Activated naive CD8-positive, alpha-beta T cell treated with anti-CD3 and anti-CD28 coated beads for 36 hours (primary cell): ENCODE data around the gene CST2. TPM values are rescaled to one million over a fixed set of nuclear protein-coding genes. Genes with fewer than 3 reads are reported as not detected.
"Not testable (repeated sequence)": the region's sequence is repeated elsewhere in the genome, so short reads cannot be mapped to it uniquely, and the experiment has no call there.

Experiments used
- DNase-seq: peaks from one replicate; pipeline ENCODE4 v3.0.0; 2021
- H3K27ac Mint-ChIP-seq: one replicate; pipeline ENCODE4 v1.8.0; 2022; ENCODE audit warnings: mild to moderate bottlenecking, moderate library complexity, mixed read lengths
- H3K27me3 Mint-ChIP-seq: one replicate; pipeline ENCODE4 v1.8.0; 2022; ENCODE audit warnings: mild to moderate bottlenecking, mixed read lengths
- H3K36me3 Mint-ChIP-seq: one replicate; pipeline ENCODE4 v1.8.0; 2021; ENCODE audit warnings: mild to moderate bottlenecking, mixed read lengths
- H3K4me1 Mint-ChIP-seq: one replicate; pipeline ENCODE4 v1.8.0; 2021; ENCODE audit warnings: mixed read lengths
- H3K4me3 Mint-ChIP-seq: one replicate; pipeline ENCODE4 v1.8.0; 2022; ENCODE audit warnings: mild to moderate bottlenecking, moderate library complexity, mixed read lengths
- H3K9me3 Mint-ChIP-seq: one replicate; pipeline ENCODE4 v1.8.0; 2022; ENCODE audit warnings: mixed read lengths
- total RNA-seq, 2 experiments: library from RNA; stranded (reverse); gene quantifications; one replicate each; pipeline ENCODE4 v1.2.3, GENCODE V29; 2021

CST2 gene
- total RNA-seq, 2 experiments from 2014 or later = not detected

- H3K4me1 Mint-ChIP-seq = no peaks in the 10 kb centered on the region
- H3K9me3 Mint-ChIP-seq = no peaks in the 10 kb centered on the region
Measured at GRCh38 chr20:23832775-23833513, 6.4 kb upstream of the CST2 start.

GRCh38 chr20:23831961-23832360 lies 5.4 kb upstream of the CST2 start:
- H3K36me3 Mint-ChIP-seq, H3K4me3 Mint-ChIP-seq, DNase-seq, H3K9me3 Mint-ChIP-seq, H3K27ac Mint-ChIP-seq, H3K27me3 Mint-ChIP-seq, H3K4me1 Mint-ChIP-seq: not testable (repeated sequence)

More at GRCh38 chr20:23832775-23833513, 6.4 kb upstream of the CST2 start:
- H3K4me3 Mint-ChIP-seq = no peak overlapping the region
- H3K27ac Mint-ChIP-seq = no peak overlapping the region
- DNase-seq = no peak
- H3K36me3 Mint-ChIP-seq = no peaks in the 10 kb centered on the region
- no peaks in the 10 kb centered on the region for H3K27me3 Mint-ChIP-seq

DNA sequence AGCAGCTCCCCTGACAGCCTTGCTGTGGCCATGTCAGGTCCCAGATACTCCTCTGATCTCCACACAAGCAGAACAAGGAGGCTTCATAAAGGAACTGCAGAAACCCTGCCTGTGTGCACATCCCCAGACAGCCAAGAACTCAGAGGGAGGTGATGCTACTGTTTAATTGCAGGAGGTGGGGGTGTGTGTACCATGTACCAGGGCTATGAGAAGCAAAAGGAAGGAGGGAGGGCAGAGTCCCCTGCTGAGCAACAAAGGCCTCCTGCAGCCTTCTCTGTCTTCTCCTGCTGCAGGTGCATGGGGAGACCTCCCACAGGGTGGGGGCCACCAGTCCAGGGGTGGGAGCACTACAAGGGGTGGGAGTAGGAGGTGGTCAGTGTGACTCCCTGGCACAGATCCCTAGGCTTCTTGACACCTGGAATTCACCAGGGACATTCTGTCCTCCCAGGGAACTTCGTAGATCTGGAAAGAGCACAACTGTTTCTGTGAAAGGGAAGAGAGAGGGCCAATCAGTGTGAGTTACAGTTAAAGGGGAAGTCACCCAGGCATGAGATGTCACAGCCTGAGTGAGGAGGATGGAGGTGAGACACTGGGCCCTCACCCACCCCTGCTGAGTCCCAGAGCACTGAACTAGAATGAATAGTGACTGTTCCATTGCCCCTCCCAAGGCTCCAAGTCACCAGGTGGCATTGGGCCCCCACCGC lies 2.8 kb downstream of the CST2 start:
- no peaks in the 10 kb centered on the region for H3K27me3 Mint-ChIP-seq
- H3K9me3 Mint-ChIP-seq = no peaks in the 10 kb centered on the region
- no peaks in the 10 kb centered on the region for H3K4me1 Mint-ChIP-seq
- no peak for DNase-seq
- H3K27ac Mint-ChIP-seq = no peak overlapping the region
- H3K36me3 Mint-ChIP-seq = no peaks in the 10 kb centered on the region
- no peak overlapping the region for H3K4me3 Mint-ChIP-seq

- H3K27me3 Mint-ChIP-seq = no peaks in the 10 kb centered on the region
- no peak overlapping the region for H3K4me3 Mint-ChIP-seq
- H3K27ac Mint-ChIP-seq = no peak overlapping the region
- no peak for DNase-seq
- no peaks in the 10 kb centered on the region for H3K9me3 Mint-ChIP-seq
- H3K36me3 Mint-ChIP-seq = no peaks in the 10 kb centered on the region
- no peaks in the 10 kb centered on the region for H3K4me1 Mint-ChIP-seq
Measured at GRCh38 chr20:23823111-23823510, 3.4 kb downstream of the CST2 start.

DNA sequence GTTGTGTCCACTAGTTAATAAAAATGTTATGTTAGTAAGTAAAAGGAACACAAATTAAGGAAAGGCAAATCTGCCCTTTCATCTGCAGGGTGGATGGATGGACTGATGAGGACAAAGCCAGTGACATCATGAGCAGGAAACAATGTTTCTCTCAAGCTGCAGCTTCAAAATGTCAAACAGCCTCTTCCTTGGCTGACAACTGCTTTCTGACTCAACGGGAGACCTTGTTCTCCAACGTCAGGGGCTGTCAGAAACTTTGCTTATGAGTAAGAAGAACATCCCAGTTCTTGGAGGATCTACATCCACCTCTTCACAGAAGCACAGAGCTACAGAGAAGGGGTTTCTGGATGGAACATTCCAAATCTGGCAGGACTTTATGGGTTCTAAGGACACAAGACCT lies 6.0 kb downstream of the CST2 start:
- Mint-ChIP-seq H3K4me3 (no peak overlapping the region), H3K27me3 (no peaks in the 10 kb centered on the region), H3K36me3 (no peaks in the 10 kb centered on the region), H3K4me1 (no peaks in the 10 kb centered on the region), H3K27ac (no peak overlapping the region), H3K9me3 (no peaks in the 10 kb centered on the region)
- DNase-seq = no peak

DNA sequence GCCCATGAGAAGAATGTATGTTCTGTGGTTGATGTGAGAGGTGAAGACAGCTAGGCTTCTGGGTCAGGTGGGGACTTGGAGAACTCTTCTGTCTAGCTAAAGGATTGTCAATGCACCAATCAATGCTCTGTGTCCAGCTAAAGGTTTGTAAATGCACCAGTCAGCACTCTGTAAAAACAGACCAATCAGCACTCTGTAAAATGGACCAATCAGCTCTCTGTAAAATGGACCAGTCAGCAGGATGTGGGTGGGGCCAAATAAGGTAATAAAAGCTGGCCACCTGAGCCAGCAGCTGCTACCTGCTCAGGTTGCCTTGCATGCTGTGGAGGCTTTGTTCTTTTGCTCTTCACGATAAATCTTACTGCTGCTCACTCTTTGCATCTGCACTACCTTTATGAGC lies 15.0 kb downstream of the CST2 start:
- H3K4me1 Mint-ChIP-seq, H3K27ac Mint-ChIP-seq, H3K4me3 Mint-ChIP-seq, H3K9me3 Mint-ChIP-seq, DNase-seq, H3K36me3 Mint-ChIP-seq: not testable (repeated sequence)
- H3K27me3 Mint-ChIP-seq = peaks cover 17% of the 10 kb centered on the region

- H3K27ac Mint-ChIP-seq, H3K4me3 Mint-ChIP-seq, DNase-seq, H3K36me3 Mint-ChIP-seq, H3K9me3 Mint-ChIP-seq, H3K4me1 Mint-ChIP-seq: not testable (repeated sequence)
- peaks cover 17% of the 10 kb centered on the region for H3K27me3 Mint-ChIP-seq
Measured at GRCh38 chr20:23810349-23810748, 16.2 kb downstream of the CST2 start.

- no peak overlapping the region for H3K27ac Mint-ChIP-seq
- H3K36me3 Mint-ChIP-seq = no peaks in the 10 kb centered on the region
- H3K9me3 Mint-ChIP-seq = no peaks in the 10 kb centered on the region
- no peak for DNase-seq
- no peaks in the 10 kb centered on the region for H3K27me3 Mint-ChIP-seq
- H3K4me3 Mint-ChIP-seq = no peak overlapping the region
- H3K4me1 Mint-ChIP-seq = no peaks in the 10 kb centered on the region
Measured at GRCh38 chr20:23800865-23801264, 25.7 kb downstream of the CST2 start.

DNA sequence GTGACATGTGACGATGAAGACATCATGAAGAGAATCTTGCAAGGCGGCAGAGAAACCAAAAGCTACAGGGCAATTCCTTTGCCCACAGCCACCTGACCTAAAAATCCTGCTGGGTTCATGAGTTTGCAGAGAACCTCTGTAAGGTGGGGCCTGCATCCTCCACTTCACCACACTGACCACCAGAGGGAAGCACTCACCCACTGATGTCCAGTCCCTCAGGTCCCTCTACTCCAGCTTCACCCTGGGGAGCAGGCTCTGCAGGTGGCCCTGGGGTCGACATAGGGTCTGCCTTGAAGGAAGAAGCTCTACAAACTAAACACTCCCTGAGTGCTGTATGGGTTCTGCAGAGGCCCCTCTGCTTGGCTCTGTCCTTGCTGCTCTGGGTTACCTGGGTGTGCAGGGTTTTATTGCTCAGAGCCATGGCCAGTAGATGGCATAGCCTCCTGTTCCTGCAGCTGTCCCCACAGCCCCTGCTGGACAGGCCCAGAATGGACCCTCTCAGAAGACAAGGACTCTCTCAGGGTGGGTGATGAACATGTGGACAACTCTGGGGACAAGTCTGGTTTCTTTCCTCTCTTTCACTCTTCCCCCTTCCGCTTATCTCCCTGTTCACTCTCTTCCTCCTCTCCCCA lies 27.2 kb downstream of the CST2 start:
- not testable (repeated sequence) for H3K27me3 Mint-ChIP-seq, H3K4me3 Mint-ChIP-seq, H3K9me3 Mint-ChIP-seq, H3K4me1 Mint-ChIP-seq, H3K27ac Mint-ChIP-seq, H3K36me3 Mint-ChIP-seq
- DNase-seq = peak; percentile 28

DNA sequence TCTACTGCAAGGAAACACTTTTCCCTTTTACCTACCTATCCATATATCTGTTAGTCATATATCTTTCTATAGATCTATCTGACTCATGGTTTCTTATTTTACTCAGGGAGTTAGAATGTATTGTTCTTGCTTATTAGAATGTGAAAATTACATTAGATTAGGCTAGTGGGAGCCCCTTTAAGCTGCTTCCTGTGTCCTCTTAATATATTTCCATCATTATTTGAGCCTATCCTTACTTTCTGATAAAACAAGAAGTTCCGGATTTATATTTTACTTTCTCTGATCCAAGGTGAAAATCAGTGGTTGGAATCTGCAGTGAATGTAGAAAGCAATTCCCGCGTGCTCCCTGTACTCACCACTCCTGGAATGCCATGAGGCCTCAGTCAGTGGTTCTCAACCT lies 31.0 kb downstream of the CST2 start:
- Mint-ChIP-seq H3K27me3 (no peaks in the 10 kb centered on the region), H3K4me1 (no peaks in the 10 kb centered on the region), H3K9me3 (no peaks in the 10 kb centered on the region), H3K27ac (no peak overlapping the region), H3K4me3 (no peak overlapping the region), H3K36me3 (no peaks in the 10 kb centered on the region)
- DNase-seq = no peak

GRCh38 chr20:23794841-23795240 lies 31.7 kb downstream of the CST2 start:
- H3K27me3 Mint-ChIP-seq = peaks cover under 1% of the 10 kb centered on the region
- H3K9me3 Mint-ChIP-seq = no peaks in the 10 kb centered on the region
- H3K36me3 Mint-ChIP-seq = no peaks in the 10 kb centered on the region
- DNase-seq = no peak
- no peak overlapping the region for H3K27ac Mint-ChIP-seq
- H3K4me1 Mint-ChIP-seq = no peaks in the 10 kb centered on the region
- no peak overlapping the region for H3K4me3 Mint-ChIP-seq

GRCh38 chr20:23794065-23794464 lies 32.5 kb downstream of the CST2 start:
- no peak overlapping the region for H3K27ac Mint-ChIP-seq
- DNase-seq = no peak
- H3K36me3 Mint-ChIP-seq = peaks cover 1% of the 10 kb centered on the region
- H3K4me3 Mint-ChIP-seq = no peak overlapping the region
- H3K4me1 Mint-ChIP-seq = no peaks in the 10 kb centered on the region
- no peaks in the 10 kb centered on the region for H3K9me3 Mint-ChIP-seq
- H3K27me3 Mint-ChIP-seq = peaks cover 4% of the 10 kb centered on the region

- no peak overlapping the region for H3K4me3 Mint-ChIP-seq
- H3K27ac Mint-ChIP-seq = no peak overlapping the region
- H3K9me3 Mint-ChIP-seq = no peaks in the 10 kb centered on the region
- H3K27me3 Mint-ChIP-seq = peaks cover 4% of the 10 kb centered on the region
- H3K36me3 Mint-ChIP-seq = no peaks in the 10 kb centered on the region
- no peak for DNase-seq
- no peaks in the 10 kb centered on the region for H3K4me1 Mint-ChIP-seq
Measured at GRCh38 chr20:23783447-23783846, 43.1 kb downstream of the CST2 start.

DNA sequence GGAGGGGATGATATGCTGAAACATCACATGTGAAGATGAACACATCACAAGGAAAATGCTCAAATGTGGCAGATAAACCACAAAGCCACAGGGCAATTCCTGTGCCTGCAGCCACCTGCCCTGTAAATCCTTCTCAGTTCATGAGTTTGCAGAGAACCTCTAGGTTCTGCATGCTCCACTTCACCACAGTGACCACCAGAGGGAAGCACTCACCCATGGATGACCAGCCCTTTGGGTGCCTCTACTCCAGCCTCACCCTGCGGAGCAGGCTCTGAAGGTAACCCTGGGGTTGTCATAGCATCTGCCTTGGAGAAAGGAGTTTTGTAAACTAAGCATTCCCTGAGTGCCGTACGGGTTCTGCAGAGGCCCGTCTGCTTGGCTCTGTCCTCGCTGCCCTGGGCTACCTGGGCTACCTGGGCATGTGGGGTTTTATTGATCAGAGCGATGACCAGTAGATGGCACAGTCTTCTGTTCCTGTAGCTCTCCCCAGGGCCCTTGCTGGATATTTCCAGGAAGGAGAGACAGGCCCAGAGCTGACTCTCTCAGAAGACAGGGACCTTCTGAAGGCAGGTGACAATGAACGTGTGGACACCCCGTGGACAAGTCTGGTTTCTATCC lies 44.1 kb downstream of the CST2 start:
- Mint-ChIP-seq H3K27ac (no peak overlapping the region), H3K36me3 (no peaks in the 10 kb centered on the region), H3K4me1 (no peaks in the 10 kb centered on the region), H3K9me3 (no peaks in the 10 kb centered on the region), H3K27me3 (peaks cover 3% of the 10 kb centered on the region), H3K4me3 (no peak overlapping the region)
- DNase-seq = peak; percentile 21

DNA sequence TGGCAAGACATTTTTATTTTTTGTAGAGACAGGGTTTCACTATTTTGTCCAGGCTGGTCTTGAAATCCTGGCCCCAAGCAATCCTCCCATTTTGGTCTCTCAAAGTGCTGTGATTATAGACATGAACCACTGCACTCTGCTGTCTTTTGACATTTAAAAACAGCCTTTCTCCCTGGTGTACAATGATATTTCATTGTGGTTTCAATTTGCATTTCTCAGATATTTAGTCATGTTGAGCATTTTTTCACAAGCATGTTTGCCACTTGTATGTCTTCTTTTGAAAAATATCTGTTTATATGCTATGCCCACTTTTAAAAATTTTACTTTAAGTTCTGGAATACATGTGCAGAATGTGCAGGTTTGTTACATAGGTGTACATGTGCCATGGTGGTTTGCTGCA lies 47.9 kb downstream of the CST2 start:
- not testable (repeated sequence) for H3K9me3 Mint-ChIP-seq, H3K36me3 Mint-ChIP-seq, H3K27ac Mint-ChIP-seq, H3K4me1 Mint-ChIP-seq, H3K4me3 Mint-ChIP-seq, H3K27me3 Mint-ChIP-seq, DNase-seq
